GM21737 (cell line): ENCODE data around the gene C1orf210.

ENCODE experiments used
- ATAC-seq: cut with Tn5 transposase; IDR thresholded peaks from one replicate; pipeline ENCODE4 v1.9.1; 2021; ENCODE audit warnings: mild to moderate bottlenecking, moderate library complexity; ENCODE audit not compliant: unreplicated experiment

Gene C1orf210

DNA sequence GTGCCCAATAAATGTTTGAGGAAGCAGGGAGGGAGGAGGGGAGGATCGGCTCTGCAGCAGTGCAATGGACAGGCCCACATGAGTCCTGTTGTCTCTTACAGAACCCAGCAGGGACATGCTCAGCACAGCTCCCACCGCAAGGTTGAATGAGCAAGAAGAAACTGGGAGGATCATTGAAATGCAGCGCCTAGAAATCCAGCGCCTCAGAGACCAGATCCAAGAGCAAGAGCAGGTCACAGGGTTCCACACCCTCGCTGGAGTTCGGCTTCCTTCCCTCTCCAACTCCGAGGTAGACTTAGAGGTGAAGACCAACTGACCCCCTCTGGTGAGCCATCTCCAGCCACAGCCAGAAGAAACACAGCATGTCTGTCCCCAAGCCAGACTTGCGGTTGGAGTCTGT lies 31.5 kb downstream of the C1orf210 start:
- ATAC-seq: no peak

DNA sequence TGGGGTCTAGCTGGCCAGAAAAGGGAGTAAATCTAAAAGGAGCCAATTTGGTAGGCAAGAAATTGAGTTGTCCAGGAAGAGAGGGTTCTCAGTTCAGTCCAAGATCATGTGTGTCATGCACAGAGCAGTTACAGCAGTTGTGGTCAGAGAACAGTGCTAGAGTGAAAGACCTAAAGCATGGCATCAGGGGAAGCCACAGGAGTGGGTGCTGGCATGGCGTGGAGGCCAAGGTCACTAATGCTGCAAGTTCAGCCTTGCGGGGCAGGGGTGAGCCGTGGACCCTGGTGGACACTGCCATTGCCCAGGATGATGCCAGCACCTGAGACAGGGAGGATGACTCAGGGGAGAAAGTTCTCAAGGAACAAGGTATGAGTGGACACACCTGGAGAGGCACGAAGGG lies 32.2 kb downstream of the C1orf210 start:
- ATAC-seq: no peak

DNA sequence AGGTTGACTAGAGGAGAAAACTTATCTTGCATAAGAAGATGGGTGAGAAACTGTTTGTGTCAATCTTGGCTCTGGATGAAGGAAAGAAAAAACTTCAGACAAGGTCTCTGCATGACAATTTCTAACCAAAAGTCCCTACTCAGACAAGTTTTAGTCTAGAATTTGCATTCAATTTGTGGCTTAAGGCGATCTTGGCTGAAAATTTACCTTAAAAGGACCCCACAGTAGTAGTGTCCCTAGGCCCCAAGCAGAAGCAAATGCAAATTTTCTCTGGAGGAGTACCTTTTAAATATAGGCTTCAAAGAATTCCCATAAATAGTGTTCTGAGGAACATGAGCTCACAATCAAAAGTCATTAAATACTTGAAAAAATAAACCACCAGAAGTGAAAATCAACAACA lies 33.2 kb downstream of the C1orf210 start:
- ATAC-seq: no peak

DNA sequence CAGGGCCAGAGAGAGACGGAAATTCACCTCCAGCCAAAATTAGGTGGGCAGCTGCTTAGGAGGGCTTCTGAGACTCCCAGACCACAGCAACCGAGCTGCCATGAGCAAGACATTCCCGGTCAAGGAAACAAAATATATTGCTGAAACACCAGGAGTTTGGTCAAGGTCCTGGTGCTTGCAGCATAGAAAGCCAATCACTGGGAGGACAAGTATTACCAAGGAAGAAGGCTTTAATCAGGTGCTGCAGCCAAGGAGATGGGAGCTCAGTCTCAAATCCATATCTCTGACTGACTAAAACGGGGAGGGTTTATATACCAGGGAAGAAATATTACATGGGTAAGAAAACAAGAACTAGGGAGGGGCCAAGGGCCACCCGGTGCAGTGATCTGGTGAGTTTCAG lies 34.4 kb downstream of the C1orf210 start:
- no peak for ATAC-seq

DNA sequence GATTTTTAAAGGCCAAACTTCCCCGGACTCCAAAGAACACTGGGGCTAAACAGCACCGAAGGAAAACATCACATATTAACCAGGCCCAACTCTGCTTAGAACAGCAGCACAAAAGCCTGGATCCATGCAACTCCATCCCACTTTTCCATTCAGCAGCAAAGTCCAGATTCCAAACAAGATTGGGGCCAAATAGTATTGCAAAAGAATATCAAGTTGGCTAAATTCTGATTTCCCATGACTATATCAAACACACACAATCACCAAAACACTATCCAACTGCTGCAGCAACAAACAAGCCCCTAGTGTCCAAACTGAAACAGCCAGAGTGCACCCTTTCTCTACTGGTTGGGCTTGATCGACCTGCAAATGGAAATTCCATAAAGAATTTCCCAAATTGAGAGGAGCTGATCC lies 35.0 kb downstream of the C1orf210 start:
- no peak for ATAC-seq

DNA sequence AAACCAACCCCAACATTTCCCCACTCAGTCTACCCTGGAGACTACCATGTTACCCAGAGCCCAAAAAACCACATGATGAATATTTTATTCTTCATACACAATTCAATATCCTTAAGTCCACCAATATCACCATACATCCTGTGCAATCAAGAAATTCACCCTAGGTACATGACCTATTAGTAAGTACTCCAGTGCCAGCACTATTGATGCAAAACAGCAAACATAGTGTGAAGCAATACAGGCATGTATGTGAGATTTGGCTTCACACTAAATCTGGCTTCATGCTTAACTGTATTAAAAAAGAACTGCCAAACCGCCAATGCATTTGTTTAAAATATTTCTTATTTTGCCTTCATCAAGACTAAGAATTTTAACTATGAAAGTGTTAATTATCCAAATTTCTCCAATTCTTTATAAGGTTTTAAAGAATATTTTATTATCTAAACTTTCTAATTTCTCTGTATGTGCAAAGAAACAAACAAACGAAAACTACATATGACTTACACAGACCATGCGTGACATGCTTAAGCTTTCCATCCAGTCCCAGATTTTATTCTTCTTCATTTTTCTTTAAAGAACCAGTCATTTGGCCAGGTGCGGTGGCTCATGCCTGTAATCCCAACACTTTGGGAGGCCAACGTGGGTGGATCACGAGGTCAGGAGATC lies 38.0 kb downstream of the C1orf210 start:
- ATAC-seq: no peak

DNA sequence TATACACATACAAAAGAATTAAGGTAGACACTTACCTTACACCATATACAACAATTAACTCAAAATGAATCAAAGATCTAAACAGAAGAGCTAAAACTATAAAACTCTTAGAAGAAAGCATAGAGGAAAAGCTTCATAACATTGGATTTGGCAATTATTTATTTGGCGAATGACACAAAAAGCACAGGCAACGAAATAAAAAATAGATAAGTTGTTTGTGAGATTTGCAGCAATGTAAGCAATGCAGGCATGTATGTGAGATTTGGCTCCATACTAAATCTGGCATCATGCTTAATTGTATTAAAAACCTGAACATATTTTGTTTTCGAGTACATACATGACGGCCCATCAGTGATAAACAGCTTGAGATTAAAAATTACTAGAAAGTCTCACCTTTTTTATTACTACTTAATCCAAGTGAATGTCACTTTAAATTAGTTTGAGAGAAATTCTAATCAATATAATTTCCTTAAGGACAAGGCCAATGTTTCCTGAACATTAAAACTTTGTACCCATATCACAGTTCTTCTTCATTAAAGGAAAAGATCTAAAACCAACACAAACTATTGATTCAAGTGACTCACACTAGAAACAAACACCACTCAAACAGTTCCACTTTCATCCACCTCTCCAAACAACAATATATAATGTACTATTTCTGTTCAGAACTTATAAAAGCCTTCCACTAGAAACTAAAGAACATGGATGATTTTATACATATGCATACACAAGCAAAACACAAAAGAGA lies 38.7 kb downstream of the C1orf210 start:
- ATAC-seq: no peak

DNA sequence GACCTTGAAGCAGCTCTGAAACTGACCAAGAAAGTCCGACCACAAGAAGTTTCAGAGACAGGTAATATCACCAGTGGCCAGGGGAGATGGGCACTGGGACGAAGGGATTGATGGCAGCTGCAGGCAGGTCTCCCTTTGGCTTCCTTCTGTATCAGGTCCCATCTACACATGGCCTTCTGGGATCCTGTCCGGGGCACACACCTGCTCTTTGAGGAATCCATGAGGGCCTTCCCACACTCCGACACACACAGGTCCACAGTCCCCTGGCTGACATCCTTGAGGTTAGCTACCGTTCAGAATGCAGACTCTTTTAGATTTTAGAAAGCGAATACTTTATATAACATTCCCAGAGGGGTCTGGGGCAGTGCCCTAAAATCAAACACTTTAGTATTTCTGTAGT lies 42.1 kb downstream of the C1orf210 start:
- ATAC-seq: no peak

DNA sequence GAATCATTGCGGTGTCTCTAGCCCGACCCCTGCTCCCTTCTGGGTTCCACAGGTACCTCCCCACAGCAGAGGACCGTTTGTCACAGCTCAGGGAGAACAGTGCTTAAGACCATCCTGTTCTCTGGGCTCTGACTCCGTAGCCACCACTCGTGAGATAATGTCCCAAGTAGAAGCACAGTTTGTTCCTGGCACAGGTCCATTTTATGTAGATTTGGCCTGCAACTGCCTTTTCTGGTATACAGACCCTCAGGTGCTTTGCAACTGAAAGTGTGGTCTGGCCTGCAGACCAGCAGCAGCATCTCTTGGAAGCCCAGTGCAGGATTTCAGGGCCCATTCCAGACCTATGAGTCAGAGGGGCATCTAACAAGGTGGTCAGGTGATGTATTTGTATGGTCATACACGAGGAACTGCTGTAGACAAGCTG lies 44.0 kb downstream of the C1orf210 start:
- no peak for ATAC-seq

DNA sequence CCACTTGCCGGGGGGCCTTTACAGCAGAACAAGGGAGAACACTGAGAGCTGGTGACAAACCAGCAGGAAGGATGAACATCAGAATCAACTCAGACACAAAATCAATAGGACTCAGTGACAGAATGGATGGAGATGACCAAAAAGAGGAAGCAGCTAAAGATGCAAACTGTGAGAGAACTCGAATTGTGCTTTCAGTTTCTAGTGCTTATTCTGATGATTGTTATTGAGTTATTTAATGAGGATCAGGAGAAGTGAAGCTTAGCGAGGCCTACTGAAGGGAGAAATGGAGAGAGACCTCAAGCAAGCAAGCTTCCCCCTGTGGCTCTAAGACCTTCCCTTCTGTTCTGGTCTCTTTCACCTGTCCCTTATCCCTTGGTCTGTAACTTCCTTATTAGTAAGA lies 45.9 kb downstream of the C1orf210 start:
- ATAC-seq: peak; percentile 74

DNA sequence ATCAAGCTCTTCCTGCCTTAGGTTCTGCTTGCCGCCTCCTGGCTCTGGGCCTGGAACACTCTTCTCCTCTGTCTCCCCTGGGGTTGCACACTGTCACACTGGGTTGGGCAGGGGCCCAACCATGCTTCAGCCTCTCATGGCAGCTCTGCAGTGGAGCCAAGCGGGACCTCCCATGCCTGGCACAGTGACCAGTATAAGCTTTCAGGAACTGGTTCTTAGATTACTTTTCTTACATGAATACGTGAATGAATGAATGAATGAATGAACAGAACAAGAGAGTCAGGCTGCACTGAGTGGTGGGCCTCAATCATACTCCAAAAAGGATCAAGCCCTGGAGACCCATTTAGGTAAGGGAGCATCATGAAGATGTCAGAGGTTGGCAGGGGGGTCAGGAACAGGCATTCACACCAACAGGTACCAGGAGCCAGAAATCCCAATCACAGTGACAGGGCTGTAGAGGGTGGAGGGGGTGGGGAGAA lies 46.4 kb downstream of the C1orf210 start:
- peak; percentile 36 for ATAC-seq

DNA sequence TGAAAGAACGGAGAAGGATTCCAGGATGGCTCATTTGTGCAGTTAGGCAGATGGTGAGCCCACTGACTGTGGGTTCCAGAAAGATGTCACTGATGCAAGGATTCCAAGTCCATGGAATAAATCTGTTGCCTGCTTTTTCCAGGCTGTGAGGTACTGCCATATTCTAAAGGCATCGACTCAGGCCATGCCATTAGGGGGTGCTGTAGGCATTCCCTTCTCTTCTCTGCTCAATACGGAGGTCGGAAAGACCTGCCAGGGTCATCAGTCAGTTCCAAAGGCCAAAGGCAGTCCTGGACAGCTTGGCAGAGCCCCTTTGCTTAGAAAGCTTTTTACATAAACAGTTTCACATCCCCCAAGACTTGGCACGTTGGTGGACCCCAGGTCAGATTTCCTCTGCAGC lies 47.3 kb downstream of the C1orf210 start:
- no peak for ATAC-seq

DNA sequence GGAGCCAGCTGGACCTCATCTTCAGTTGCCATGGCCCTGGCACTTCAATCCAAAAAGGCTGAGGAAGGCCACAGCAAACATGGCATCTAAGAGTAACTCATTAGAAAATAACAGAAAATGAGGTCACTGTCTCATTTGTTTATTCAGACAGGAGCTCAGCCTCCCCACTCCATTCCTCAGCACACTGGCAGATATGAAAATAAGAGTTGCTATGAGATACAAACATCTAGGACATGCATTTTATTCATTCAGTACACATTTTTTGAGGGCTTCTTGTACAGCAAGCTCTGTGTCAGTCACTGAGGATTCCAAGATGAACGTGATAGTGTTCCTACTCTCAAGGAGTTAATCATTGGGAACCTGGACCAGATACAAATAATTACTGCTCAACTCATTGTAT lies 48.3 kb downstream of the C1orf210 start:
- ATAC-seq: no peak

DNA sequence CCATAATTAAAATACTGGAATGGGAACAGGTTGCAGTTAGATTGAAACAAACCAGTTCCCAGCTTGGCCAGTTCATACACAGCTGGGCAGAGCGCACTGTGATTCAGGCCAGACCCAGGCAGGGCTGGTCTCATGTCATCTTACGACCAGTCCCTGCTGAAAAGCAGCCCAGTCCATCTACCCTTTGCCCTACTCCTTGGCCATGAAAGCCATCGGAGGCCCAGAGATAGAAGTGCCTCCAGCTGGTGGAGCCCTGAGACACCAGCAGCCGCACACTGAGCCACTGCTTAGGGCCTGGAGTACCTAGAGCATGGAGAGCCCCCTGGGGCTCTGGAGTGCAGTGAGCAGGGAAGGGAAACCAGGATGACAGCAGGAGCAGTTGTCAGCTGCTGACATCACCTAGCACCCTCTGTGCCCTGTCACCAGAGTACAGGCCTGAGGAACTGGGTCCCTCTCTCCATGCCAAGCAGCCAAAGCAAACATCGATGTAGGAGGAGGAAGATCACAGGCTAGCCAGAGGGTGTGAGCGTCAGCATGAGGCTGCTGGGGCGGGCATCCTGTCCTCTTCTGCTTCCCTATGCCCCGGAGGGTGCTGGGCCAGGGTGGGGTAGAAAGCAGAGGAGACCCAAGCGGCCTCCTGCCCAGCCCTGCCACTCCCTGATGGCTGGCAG lies 49.8 kb downstream of the C1orf210 start:
- ATAC-seq: no peak

DNA sequence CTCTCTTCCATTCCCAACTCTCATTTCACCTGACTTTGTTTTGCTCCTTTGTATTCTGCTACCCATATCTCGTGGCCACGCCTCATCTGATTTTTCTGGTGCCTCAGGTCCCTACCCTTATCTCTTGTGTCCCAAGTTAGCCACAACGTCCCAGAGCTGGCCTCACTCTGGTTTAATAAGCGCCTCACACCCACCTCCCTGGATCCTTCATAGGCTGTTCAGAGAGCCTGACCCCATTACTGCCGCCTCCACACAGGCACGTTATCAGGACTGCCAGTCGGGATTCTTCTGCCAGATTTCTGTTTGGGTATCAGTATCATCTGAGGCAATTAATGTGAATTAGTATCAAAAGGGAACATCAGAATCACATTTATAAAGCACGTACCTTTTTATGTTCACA lies 50.3 kb downstream of the C1orf210 start:
- no peak for ATAC-seq

DNA sequence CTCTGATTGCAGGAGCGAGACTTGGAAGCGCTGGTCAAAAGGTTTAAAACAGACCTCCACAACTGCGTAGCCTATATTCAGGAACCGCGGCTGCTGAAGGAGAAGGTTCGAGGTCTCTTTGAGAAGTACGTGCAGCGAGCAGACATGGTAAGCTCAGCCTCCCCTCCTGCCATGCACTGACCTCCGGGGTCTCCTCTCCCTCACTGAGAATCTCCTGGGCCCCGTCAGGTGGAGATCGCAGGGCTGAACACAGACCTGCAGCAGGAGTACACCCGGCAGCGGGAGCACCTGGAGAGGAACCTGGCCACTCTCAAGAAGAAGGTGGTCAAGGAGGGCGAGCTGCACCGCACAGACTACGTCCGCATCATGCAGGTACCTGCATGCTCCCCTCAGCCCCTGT lies 51.1 kb downstream of the C1orf210 start:
- no peak for ATAC-seq

DNA sequence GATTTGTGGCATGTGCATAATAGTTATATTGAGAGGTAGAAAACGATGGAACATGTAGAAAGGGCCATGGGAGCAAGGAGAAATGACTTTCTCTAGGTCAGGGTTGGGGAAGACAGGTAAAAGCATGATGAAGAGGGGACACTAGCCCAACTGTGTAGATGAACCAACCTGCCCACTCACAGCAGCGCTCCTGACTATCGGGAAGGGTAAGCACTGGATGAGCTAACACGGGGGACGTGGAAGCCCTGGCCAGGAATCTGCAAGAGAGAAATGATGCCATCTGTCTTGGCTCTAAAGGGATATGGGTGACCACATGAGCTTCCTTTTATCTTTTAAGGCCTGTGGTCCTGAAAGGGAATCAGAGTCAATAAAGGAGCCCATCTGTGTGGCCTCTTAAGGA lies 51.8 kb downstream of the C1orf210 start:
- no peak for ATAC-seq

DNA sequence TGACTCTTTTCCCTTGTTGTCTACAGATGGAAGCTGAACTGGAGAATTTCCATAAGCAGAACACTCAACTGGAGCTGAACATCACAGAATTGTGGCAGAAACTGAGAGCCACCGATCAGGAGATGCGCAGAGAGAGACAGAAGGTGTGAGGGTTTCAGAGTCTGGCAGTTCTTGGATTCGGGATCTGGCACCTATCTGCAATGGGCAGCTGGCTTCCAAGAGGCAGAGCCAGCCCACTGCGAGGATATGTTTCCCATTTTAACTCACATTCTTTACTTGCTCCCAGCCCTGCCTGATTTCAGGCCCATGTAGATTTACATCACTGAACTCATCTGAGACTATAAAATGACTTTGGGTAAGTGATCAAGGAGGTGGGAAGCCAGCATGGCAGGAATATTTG lies 52.9 kb downstream of the C1orf210 start:
- ATAC-seq: no peak

DNA sequence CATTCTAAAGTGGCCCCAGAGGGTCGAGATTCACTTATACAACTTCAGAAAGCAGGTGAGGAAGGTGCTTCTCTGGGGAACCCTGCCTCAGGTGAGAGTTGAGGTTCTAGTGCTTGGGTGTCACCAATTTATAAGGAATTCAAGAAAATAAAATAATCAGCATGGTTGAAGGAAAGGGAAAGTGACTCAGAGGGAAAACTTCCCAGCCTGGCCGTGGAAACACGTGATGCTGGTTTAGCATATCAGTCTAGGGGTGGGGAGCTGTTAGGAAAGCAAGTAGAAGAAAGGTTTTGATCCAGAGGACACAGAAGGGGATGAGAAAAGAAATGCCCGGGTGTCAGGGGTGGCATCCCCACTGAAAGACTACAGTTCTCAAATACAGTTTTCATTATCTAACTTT lies 53.3 kb downstream of the C1orf210 start:
- ATAC-seq: no peak
